Dermis lymphatic vessel endothelial cell (primary cell): ENCODE data around the gene MEX3A. TPM values are rescaled to one million over a fixed set of nuclear protein-coding genes. Genes with fewer than 3 reads are reported as not detected.

Experiments
- total RNA-seq: library from RNA; depleted of rRNA; stranded (reverse); fragments of >200 nt; gene quantifications from 2 replicates; pipeline ENCODE4 v1.2.1, GENCODE V29; 2014

Gene MEX3A
- 2.9 and 4.8 TPM in 2 replicates for total RNA-seq

DNA sequence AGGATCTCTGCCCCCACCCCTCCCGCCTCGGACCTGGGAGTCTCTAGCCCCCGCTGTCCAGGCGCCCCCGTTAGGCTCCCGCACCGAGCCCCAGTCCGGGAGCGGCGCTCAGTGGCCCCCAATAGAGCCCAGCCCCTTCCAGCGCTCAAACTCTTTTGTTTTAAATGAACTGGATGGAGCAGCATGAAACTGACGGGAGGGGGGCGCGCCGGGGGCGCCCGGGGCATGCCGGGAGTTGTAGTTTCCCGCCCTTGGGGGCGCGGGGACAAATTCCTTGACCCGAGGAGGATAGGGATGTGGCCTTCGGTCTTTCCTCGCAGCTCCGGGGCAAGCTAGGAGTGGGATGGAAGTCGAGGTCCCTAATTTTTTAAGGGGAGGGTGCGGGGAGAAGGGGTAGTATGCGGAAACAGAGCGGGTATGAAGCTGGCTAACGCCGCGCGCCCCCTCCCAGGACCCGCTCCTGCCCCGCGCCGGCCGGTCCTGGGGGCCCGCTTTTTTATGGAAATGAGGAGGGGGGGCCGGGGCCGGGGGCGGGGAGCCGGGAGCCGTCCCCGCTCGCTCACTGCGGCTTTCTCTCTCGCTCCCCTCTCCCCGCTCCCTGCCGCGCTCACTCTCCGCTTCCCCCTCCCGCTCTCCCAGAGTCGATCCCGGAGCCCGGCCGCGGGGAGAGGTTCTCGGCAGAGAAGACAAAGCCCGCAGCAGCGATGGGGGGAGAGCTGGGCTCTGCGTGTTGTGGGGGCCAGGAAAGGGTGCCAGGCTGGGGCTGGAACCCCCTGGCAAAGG lies at the start of gene MEX3A:
Gene MEX3A (minus strand): TSS at position 157 of the 783 bp plus-strand sequence. CDS start 467 bp downstream, outside the sequence.

GRCh38 chr1:156114101-156114918 lies 32.0 kb upstream of the MEX3A start, which contains the start of gene LMNA:
Gene LMNA, plus strand, starts transcription at chr1:156114711. Its CDS starts 208 bp downstream, at chr1:156114919.

GRCh38 chr1:156060937-156061636 lies 21.2 kb downstream of the MEX3A start, which contains the start of gene RAB25:
Gene RAB25, plus strand, starts transcription at chr1:156061160. Its CDS starts 241 bp downstream, at chr1:156061401.

DNA sequence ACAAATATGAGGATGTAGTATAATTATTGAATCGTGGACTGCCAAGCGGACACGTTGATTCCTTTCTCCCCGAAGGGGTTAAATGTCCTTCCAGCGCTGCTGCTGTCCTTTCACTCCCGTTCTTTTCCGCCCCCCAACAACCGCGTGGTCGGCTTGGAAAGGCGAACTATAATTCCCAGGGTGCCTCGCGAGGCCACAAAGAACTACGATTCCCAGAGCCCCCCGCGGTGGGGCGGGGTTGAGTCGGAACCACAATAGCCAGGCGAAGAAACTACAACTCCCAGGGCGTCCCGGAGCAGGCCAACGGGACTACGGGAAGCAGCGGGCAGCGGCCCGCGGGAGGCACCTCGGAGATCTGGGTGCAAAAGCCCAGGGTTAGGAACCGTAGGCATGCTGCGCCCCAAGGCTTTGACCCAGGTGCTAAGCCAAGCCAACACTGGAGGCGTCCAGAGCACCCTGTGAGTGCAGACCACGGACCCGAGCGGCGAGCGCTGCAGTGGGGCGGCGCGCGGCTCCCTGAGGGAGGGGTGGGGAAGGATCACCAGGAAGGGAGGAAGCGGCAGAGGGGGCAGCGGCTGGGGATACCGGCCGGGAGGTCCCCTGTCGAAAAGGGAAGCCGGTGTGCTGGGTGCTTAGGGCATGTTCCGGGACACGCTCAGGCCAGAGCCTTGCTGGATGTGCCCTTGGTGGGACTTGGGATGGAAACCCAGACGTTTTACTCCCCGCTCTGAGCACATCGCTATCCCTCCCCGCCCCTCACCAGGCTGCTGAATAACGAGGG lies 27.6 kb downstream of the MEX3A start, which contains the start of gene LAMTOR2:
Gene LAMTOR2 (plus strand): TSS at position 283 of the 781 bp plus-strand sequence. CDS start 108 bp downstream, at position 391.

GRCh38 chr1:156053768-156054499 lies 28.3 kb downstream of the MEX3A start, which contains the start of gene UBQLN4:
Gene UBQLN4, minus strand, starts transcription at chr1:156053798. Its CDS starts 97 bp downstream, at chr1:156053701.

Other genes starting within 250 kb of the MEX3A start
- 23.3 and 28.0 TPM in 2 replicates for gene GON4L, start 225.3 kb downstream of the MEX3A start, total RNA-seq
- 12.8 and 15.4 TPM in 2 replicates for gene SYT11, start 222.9 kb downstream of the MEX3A start, total RNA-seq
- gene RIT1, start 171.1 kb downstream of the MEX3A start, total RNA-seq, result 42.5 and 46.3 TPM in 2 replicates
- gene KHDC4, start 148.1 kb downstream of the MEX3A start, total RNA-seq, result 14.7 and 21.4 TPM in 2 replicates
- under 0.01 TPM in 1 of 2 replicates, not detected in the other for gene RXFP4, start 140.8 kb downstream of the MEX3A start, total RNA-seq
- gene ARHGEF2, start 103.9 kb downstream of the MEX3A start, total RNA-seq, result 51.3 and 70.6 TPM in 2 replicates
- 351 and 443 TPM in 2 replicates for gene SSR2, start 61.5 kb downstream of the MEX3A start, total RNA-seq
- gene UBQLN4, start 28.7 kb downstream of the MEX3A start, total RNA-seq, result 10.5 and 13.6 TPM in 2 replicates
- 79.8 and 102 TPM in 2 replicates for gene LAMTOR2, start 27.7 kb downstream of the MEX3A start, total RNA-seq
- not detected in 2 replicates for gene RAB25, start 21.3 kb downstream of the MEX3A start, total RNA-seq
- gene LMNA, start 32.2 kb upstream of the MEX3A start, total RNA-seq, result 254 and 363 TPM in 2 replicates
- gene SEMA4A, start 71.1 kb upstream of the MEX3A start, total RNA-seq, result 0.52 and 0.65 TPM in 2 replicates
- 10.1 and 10.3 TPM in 2 replicates for gene SLC25A44, start 111.6 kb upstream of the MEX3A start, total RNA-seq
- 58.4 and 60.4 TPM in 2 replicates for gene PMF1, start 130.5 kb upstream of the MEX3A start, total RNA-seq
- gene BGLAP, start 159.7 kb upstream of the MEX3A start, total RNA-seq, result 0.33 and 0.43 TPM in 2 replicates
- gene PAQR6, start 165.6 kb upstream of the MEX3A start, total RNA-seq, result 0.33 and 0.52 TPM in 2 replicates
- gene SMG5, start 200.4 kb upstream of the MEX3A start, total RNA-seq, result 38.4 and 42.6 TPM in 2 replicates
- gene TMEM79, start 201.9 kb upstream of the MEX3A start, total RNA-seq, result 0.54 and 0.95 TPM in 2 replicates
- gene GLMP, start 213.2 kb upstream of the MEX3A start, total RNA-seq, result 48.9 and 54.0 TPM in 2 replicates
- gene VHLL, start 216.8 kb upstream of the MEX3A start, total RNA-seq, result 0.11 TPM in 1 of 2 replicates, not detected in the other